ENCODE measurements around the gene MMS19. TPM values are rescaled to one million over a fixed set of nuclear protein-coding genes. Genes with fewer than 3 reads are reported as not detected.

The MMS19 gene
- total and polyA plus RNA-seq, 12 donors = 38.7 to 139 (median 64.7) TPM

- Histone ChIP-seq H3K27ac (peak overlapping the region in 1 of 5 donors; percentile 42), H3K36me3 (replicated peaks in 1 of 2) (no peaks in the 10 kb centered on the region), H3K27me3 (no peaks in the 10 kb centered on the region), H3K4me1 (replicated peaks in 1 of 2) (peaks cover 12 to 22% of the 10 kb centered on the region in 2 donors), H3K9me3 (replicated peaks in 1 of 3) (no peaks in the 10 kb centered on the region), H3K4me3 (no peak overlapping the region)
- TF ChIP-seq POLR2A (IDR thresholded peaks at IDR 0.05) = no peak
- TF ChIP-seq CTCF (IDR thresholded peaks at IDR 0.05) = no peak
- intact Hi-C loops (cut with DNase I) = loop anchor here in 1 of 2 donors (5.0 kb wide), 1 partner anchor 39 kb away; no protein-coding TSS in a partner anchor
- DNase-seq = no peak
- 84 to 87% (median 86%) methylated on average over 8 to 14 of the region's 14 CpGs for WGBS, 4 donors
These were observed 42.7 kb upstream of the MMS19 start for GRCh38 chr10:97540669-97541500.

DNA sequence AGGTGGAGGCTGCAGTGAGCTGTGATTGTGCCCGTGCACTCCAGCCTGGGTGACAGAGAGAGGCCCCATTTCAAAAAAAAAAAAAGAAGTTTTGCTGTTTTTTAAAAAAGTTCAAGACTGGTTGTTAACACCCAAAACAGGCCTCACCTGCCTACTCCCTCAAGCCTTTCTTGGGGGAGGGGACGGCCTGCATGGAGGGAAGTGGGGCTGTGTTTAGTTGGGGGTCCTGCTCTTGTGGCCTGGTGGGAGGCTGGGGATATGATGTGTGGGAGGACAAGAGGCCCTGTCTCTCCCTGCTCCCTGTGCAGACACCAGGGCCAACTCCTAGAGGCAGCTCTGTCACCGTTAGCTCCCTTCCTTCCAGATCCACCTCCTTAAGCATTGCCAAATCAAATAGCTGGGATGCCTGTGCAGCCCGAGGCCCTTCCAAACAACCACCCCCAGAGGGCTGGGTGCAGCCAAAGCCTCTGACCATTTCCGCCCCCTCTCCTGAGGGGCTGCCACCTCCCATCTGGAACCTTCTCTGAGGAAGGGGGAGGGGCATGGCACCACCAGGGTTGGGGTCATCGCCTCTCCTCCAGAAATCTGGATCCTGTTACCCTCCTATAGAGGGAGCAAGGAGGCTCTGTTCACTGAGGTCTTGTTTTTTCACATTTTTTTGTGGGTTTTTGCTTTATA, 41.4 kb upstream of the MMS19 start:
- Histone ChIP-seq H3K4me1 (replicated peaks in 1 of 2) (peaks cover 12 to 22% of the 10 kb centered on the region in 2 donors), H3K27me3 (no peaks in the 10 kb centered on the region), H3K27ac (peak overlapping the region in 2 of 5 donors; percentile 1 to 42), H3K36me3 (replicated peaks in 1 of 2) (no peaks in the 10 kb centered on the region), H3K9me3 (replicated peaks in 1 of 3) (no peaks in the 10 kb centered on the region), H3K4me3 (no peak overlapping the region)
- 65 to 74% (median 69%) methylated on average over 6 of the region's 6 CpGs for WGBS, 4 donors
- DNase-seq = peak in 1 of 7 donors; percentile 29
- intact Hi-C loops (cut with DNase I) = loop anchor here in 1 of 2 donors (5.0 kb wide), 1 partner anchor 37 kb away; no protein-coding TSS in a partner anchor
- TF ChIP-seq CTCF (IDR thresholded peaks at IDR 0.05) (no peak), POLR2A (IDR thresholded peaks at IDR 0.05) (no peak)

GRCh38 chr10:97538839-97539238, 40.6 kb upstream of the MMS19 start:
- intact Hi-C loops (cut with DNase I) = no loop called here
- Histone ChIP-seq H3K9me3 (replicated peaks in 1 of 3) (no peaks in the 10 kb centered on the region), H3K4me3 (no peak overlapping the region), H3K27me3 (no peaks in the 10 kb centered on the region), H3K4me1 (replicated peaks in 1 of 2) (peaks cover 12 to 22% of the 10 kb centered on the region in 2 donors), H3K27ac (peak overlapping the region in 2 of 5 donors; percentile 2 to 6), H3K36me3 (replicated peaks in 1 of 2) (no peaks in the 10 kb centered on the region)
- no peak for DNase-seq
- TF ChIP-seq POLR2A (IDR thresholded peaks at IDR 0.05) (no peak), CTCF (IDR thresholded peaks at IDR 0.05) (no peak)
- WGBS, 4 donors = 89 to 97% (median 96%) methylated on average over 4 of the region's 4 CpGs; no CpG with 5 or more reads in 1 of the 4 donors

DNA sequence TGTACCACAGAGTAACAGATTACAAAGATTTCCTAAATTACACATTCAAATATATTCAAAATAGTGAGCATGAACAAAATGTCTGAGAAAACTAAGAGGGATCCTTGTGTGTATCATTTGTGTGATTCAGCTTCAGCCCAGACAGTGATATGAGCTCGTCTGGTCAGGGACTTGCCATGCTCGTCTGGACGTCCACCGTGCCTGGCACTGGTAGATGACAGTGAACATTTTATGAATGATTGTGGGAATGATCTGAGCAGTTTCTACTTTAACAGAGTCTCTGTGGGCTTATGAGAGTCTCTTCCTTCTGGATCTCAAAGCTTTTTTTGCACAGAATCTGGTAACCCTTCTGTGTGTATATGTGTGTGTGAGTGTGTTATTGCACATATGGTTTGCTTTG, 40.2 kb upstream of the MMS19 start:
- no peaks in the 10 kb centered on the region for H3K36me3 ChIP-seq (replicated peaks in 1 of 2)
- TF ChIP-seq CTCF (IDR thresholded peaks at IDR 0.05) (no peak), POLR2A (IDR thresholded peaks at IDR 0.05) (no peak)
- no peak overlapping the region for H3K4me3 ChIP-seq
- intact Hi-C loops (cut with DNase I) = no loop called here
- H3K27me3 ChIP-seq = no peaks in the 10 kb centered on the region
- no peak for DNase-seq
- WGBS, 4 donors = 8 to 50% (median 36%) methylated on average over 4 of the region's 4 CpGs
- peaks cover 12 to 19% of the 10 kb centered on the region in 2 donors for H3K4me1 ChIP-seq (replicated peaks in 1 of 2)
- peak overlapping the region in 1 of 5 donors; percentile 2 for H3K27ac ChIP-seq
- H3K9me3 ChIP-seq (replicated peaks in 1 of 3) = no peaks in the 10 kb centered on the region

All from adrenal gland (tissue), 12 donors.